Measurements from ENCODE around the gene MEIOB. TPM values are rescaled to one million over a fixed set of nuclear protein-coding genes. Genes with fewer than 3 reads are reported as not detected.

MEIOB gene
- total RNA-seq, 1 donor: 0.54 TPM

- no peak for DNase-seq (ENCODE audit: low read depth in 2 of 3, low spot score in 2 of 3)
Measured at GRCh38 chr16:1789643-1790045, 82.3 kb downstream of the MEIOB start.

DNA sequence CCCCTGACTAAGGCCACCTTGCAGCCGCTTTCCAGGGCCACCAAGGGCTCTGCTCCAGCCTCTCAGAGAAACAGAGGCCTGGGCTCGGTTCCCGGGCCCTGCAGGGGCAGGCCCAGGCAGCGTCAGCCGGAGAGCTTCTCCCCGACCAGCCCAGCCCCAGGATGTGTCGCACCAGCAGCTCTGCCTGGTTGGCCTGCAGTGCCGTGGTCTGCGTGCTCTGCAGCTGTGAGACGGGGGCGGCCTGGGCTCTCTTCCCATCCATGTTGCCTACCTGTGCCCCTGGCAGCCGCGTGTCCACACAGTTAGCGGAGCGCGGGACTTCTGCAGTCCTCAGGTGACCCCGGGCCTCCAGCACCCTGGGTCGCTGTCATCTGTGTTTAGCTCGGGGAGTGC lies 83.3 kb downstream of the MEIOB start:
- no peak for DNase-seq (ENCODE audit: low read depth in 2 of 3, low spot score in 2 of 3)

DNA sequence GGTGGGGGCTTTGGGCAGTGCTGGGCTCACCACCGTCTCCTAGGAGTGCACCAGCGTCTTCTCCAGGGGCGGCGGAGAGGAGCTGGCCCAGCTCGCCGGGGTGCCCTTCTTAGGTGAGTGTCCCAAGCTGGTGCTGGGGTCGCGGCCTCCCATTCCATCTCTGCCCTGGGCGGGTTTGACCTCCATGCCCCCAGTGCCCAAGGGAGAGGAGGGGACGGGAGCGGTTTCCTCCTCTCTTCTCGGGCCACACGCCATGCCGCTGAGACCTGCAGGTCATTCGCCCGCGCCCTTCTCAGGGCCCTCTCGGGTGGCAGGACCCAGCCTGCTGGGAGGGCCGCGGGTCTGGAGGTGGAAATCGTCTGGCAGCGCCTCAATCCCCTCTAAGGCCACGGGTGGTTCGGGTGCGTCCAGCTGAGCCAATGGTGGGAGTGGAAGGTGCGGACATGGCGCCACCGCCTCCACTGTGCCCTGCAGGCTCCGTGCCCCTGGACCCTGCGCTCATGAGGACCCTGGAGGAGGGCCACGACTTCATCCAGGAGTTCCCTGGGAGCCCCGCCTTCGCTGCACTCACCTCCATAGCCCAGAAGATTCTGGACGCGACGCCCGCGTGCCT lies 83.8 kb downstream of the MEIOB start:
- no peak for DNase-seq (ENCODE audit: low read depth in 2 of 3, low spot score in 2 of 3)

GRCh38 chr16:1787322-1788094 lies 84.5 kb downstream of the MEIOB start:
- no peak for DNase-seq (ENCODE audit: low read depth in 2 of 3, low spot score in 2 of 3)

- no peak for DNase-seq (ENCODE audit: low read depth in 2 of 3, low spot score in 2 of 3)
Measured at GRCh38 chr16:1787056-1787321, 85.0 kb downstream of the MEIOB start.

GRCh38 chr16:1786242-1787055 lies 85.5 kb downstream of the MEIOB start:
- DNase-seq (ENCODE audit: low read depth in 2 of 3, low spot score in 2 of 3): no peak

DNA sequence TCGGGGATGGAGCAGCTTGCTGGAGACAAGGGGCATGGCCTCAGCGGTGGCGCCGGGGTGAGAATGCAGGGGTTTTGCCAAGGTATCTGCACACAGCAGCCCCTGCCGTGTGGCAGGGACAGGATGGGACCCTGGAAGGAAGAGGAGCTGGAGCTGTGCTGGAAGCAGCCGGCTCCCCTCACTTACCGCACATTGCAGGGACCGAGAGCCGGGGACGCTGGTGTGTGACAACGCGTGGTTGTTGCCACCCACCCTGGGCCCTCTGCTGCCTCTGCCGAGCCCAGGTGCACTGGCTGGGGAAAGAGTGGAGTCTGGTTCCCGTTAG lies 86.2 kb downstream of the MEIOB start:
- DNase-seq (ENCODE audit: low read depth in 2 of 3, low spot score in 2 of 3): no peak

DNA sequence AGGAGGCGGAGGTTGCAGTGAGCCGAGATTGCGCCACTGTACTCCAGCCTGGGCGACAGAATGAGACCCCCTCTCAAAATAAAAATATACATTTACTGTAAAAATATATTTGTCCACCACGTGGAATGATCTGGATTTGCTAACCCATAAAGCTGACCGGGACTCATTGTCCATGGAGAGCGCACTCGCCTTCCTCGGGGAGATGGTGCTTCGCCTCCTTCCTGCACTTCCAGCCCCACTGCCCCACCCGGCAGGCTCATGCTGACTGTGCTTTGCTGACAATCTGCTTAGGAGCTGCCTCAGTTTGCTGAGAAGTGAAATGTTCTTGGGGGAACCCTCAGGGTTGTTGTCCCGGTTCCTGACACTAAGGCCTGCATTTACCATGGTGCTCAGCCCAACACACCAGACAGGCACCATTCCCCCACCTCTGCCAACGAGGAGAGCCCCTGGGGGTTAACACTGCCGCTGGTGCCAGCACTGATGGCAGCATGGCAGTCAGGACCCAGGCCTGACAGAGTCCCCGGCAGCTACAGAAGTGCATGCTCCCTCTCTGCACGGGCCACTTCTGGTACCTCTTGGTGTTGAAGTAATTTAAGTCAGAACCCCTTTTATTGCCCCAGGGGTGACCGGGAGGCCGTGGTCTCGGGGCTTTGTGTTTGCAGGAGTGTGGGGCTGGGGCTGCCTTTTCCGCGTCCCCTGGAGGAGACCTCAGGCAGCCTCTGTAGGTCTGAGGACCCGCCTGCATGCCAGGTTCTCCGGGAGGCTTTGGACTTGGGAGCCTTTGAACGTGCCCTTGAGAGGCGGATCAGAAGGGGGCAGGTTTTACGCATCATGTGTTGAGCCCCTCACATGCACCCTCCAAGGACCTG lies 86.8 kb downstream of the MEIOB start:
- DNase-seq (ENCODE audit: low read depth in 2 of 3, low spot score in 2 of 3): no peak

Other genes with a start within 250 kb of the MEIOB start
- gene JPT2, start 193.9 kb downstream of the MEIOB start, total RNA-seq: 21.0 TPM
- gene MAPK8IP3, start 166.0 kb downstream of the MEIOB start, total RNA-seq: 179 TPM
- gene NME3, start 100.6 kb downstream of the MEIOB start, total RNA-seq: 46.3 TPM
- gene EME2, start 99.4 kb downstream of the MEIOB start, total RNA-seq: 17.2 TPM
- gene MRPS34, start 99.0 kb downstream of the MEIOB start, total RNA-seq: 80.8 TPM
- 102 TPM for gene SPSB3, start 89.6 kb downstream of the MEIOB start, total RNA-seq
- 75.9 TPM for gene NUBP2, start 89.2 kb downstream of the MEIOB start, total RNA-seq
- 0.81 TPM for gene IGFALS, start 78.5 kb downstream of the MEIOB start, total RNA-seq
- 46.6 TPM for gene HAGH, start 45.3 kb downstream of the MEIOB start, total RNA-seq
- 46.6 TPM for gene FAHD1, start 45.0 kb downstream of the MEIOB start, total RNA-seq
- gene HS3ST6, start 46.3 kb upstream of the MEIOB start, total RNA-seq: not detected
- gene MSRB1, start 71.0 kb upstream of the MEIOB start, total RNA-seq: 40.1 TPM
- gene RPL3L, start 82.5 kb upstream of the MEIOB start, total RNA-seq: not detected
- gene NDUFB10, start 87.4 kb upstream of the MEIOB start, total RNA-seq: 138 TPM
- gene RPS2, start 92.7 kb upstream of the MEIOB start, total RNA-seq: 14,735 TPM
- 0.54 TPM for gene RNF151, start 94.7 kb upstream of the MEIOB start, total RNA-seq
- gene TBL3, start 99.9 kb upstream of the MEIOB start, total RNA-seq: 62.7 TPM
- gene NOXO1, start 109.3 kb upstream of the MEIOB start, total RNA-seq: not detected
- 14.5 TPM for gene GFER, start 112.0 kb upstream of the MEIOB start, total RNA-seq
- 4.3 TPM for gene SYNGR3, start 117.8 kb upstream of the MEIOB start, total RNA-seq
- gene ZNF598, start 137.7 kb upstream of the MEIOB start, total RNA-seq: 34.7 TPM
- 3.8 TPM for gene NPW, start 147.6 kb upstream of the MEIOB start, total RNA-seq
- 8.6 TPM for gene NHERF2, start 154.7 kb upstream of the MEIOB start, total RNA-seq
- gene NTHL1, start 175.7 kb upstream of the MEIOB start, total RNA-seq: 73.2 TPM
- gene TSC2, start 175.8 kb upstream of the MEIOB start, total RNA-seq: 71.1 TPM

All from hematopoietic multipotent progenitor cell (in vitro differentiated cells).